GM21717 (cell line): Measurements from ENCODE around the gene AK1.

Source experiments
- ATAC-seq: cut with Tn5 transposase; IDR thresholded peaks from one replicate; pipeline ENCODE4 v1.9.1; 2021; ENCODE audit warnings: mild to moderate bottlenecking, moderate library complexity; ENCODE audit not compliant: unreplicated experiment

The AK1 gene

GRCh38 chr9:127869310-127870152 is 7.9 kb downstream of the AK1 start:
- ATAC-seq: no peak

DNA sequence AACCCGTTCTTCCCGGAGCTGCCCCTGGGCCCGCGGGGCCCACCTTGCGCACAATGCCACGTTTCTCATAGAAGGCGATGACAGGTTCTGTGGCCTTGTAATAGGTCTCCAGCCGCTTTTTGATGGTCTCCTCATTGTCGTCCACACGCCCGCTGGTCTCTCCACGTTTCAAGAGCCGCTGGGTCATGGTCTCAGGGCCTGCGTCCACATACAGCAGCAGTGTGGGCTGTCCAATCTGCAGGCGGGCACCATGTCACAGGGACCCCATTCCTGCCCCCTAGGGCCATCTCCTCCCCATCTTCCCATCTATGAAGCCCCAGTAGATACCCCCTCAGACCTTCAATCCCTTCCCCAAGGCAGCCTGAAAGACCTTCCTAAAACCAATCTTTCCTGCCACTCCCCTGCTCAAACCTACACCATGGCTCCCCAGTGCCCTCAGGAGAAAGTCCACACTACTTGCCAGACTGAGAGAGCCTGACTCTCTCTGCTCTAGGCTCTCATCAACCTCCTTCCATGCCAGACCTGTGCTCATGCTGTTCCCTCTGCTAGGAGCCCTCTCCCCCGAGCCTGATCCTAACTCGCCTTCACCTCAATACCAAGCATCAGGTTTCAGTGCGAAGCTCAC is 9.1 kb downstream of the AK1 start:
- no peak for ATAC-seq

GRCh38 chr9:127867356-127868277 is 9.9 kb downstream of the AK1 start:
- ATAC-seq: no peak

GRCh38 chr9:127866535-127866934 is 10.9 kb downstream of the AK1 start:
- ATAC-seq: no peak

DNA sequence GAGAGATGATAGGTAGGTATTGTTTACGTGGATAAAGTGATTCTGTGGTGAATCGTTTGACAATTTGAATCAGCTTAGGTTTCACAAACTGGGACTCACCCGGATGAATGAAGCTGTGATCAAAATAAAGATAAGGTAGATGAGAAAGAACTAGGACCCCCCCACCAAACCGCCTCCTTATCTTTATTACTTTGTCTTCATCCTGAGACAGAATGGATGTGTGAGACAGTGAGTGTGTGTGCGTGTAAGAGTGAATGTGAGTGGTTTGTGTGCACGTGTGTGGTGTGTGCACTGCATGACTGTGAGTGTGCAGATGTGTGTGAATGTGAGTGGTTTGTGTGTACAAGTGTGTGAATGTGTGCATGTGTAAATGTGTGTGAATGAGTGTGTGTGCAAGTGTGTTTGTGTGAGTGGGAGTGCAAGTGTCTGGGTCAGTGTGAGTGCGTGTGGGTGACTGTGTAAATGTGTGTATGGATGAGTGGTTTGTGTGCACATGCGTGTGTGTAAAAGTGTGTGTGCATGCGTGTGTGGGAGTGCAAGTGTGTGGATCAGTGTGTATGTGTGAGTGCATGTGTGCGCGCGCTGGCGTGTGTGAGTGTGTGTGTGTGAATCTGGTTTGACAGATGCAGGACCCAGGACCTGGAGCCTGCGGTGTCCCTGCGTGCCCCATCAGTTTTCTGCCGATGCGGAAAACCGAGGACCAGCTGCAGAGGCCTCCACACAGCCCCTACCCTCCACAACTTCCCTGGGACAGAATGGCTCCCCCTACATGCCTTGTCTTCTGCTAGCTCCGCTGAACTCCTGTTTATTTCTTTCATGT is 11.6 kb downstream of the AK1 start:
- ATAC-seq: no peak

- ATAC-seq: no peak
Measured at GRCh38 chr9:127863191-127863621, 14.3 kb downstream of the AK1 start.

- ATAC-seq: no peak
Measured at GRCh38 chr9:127862075-127863011, 15.1 kb downstream of the AK1 start.

DNA sequence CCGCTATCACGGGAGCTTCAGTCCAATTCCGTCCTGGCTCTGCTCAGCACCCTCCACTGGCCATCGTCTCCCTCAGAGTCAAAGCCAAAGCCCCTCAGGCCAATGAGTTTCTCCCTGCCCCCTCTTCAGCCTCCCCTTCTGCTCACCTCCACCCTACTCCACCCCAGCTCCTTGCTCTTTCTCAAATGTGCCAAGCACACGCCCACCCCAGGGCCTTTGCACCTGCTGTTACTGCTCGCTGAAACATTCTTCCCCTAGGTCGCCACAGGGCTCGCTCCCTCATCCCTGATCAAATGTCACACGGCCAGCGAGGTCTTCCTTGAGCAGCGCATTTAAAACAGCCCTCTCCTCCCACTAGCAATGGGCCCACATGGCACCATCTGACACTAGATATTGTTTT is 16.7 kb downstream of the AK1 start:
- no peak for ATAC-seq

GRCh38 chr9:127860260-127860659 is 17.2 kb downstream of the AK1 start:
- no peak for ATAC-seq

DNA sequence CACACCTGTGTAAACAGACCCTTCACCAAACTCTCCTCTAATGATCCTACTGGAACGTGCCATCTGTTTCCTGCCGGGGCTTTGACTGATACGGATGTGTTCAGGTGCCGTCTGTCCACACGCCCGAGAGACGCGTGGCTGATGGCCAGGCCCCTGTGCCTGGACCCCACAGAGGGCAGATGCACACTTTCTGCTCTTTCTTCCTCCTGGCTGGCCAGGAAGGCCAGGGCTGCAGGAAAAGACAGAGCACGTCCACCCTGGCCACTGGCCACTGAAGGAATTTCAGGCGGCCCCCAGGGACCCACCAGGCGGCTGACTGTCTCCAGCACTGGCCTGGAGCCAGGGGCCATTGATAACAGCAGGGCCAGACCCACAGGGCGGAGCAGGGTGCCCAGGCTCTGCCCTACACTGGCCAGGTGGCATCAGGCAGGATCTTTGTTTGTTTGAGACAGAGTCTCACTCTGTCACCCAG is 19.4 kb downstream of the AK1 start:
- ATAC-seq: no peak

- no peak for ATAC-seq
Measured at GRCh38 chr9:127857278-127857677, 20.2 kb downstream of the AK1 start.

DNA sequence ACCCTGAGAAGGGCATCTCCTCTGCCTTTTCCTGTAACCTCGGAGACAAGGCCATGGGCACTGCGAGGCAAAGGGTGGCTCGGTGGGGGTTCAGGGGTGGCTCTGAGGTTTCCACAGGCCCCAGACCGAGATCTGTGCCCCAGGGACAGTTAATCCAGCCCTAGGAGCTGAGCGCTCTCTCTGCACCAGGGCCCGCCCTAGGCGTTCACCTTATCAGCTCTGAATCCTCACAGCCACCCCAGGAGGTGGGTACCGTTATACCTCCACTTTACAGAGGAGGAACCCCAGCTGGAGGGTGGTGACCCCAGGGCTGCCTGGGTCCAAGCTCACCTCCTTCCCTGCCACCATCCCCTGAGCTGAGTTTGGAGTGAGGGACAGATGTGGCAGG is 20.8 kb downstream of the AK1 start:
- no peak for ATAC-seq

DNA sequence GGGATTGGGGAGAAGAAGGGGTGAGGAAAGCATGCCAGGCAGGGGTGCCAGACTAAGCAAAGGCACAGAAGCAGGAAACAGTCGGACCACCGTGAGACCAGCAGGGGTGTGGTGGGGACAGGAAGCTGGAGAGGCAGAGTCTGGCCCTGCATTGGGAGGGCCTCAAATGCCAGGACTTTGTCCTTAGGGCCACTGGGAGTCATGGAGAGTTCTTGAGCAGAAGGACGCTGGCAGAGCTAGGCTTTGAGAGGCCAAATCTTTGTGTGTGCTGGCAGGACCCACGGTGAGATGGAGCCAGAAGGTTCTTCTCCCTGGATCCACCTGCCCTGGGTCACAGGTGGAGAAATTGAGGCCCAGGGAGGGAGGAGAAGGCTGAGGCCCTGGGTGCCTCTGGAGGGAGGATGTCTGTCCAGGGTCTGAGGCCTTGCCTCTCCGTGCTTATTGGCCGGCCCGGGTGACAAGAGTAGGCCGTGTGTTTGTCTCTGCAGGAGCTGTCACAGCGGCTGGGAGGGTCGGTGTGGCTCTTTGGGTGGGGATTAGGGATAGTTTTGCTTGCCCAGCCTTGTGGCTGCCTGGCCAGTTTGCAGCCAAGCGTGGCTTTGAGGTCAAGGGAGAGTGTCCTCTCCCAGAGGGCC is 21.3 kb downstream of the AK1 start:
- no peak for ATAC-seq

DNA sequence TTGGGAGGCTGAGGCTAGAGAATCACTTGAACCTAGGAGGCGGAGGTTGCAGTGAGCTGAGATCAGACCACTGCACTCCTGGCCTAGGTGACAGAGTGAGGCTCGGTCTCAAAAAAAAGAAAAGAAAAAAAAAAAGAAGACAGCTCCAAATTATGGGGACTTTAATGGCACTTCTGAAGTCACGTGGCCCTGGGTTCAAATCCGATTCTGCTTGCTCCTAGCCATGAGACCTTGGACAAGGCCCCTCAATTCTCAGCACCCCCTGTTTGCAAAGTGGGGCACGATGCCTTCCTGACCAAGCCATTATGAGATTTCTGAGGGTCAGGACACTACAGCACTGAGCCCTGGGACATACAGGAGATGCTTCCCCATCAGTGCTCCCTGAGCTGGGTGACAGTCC is 22.0 kb downstream of the AK1 start:
- no peak for ATAC-seq

GRCh38 chr9:127854960-127855359 is 22.5 kb downstream of the AK1 start:
- ATAC-seq: no peak

GRCh38 chr9:127854184-127854806 is 23.2 kb downstream of the AK1 start, which contains the start of gene ENG:
Gene ENG (minus strand): TSS chr9:127854658. CDS start chr9:127854355, 303 bp downstream.
- no peak for ATAC-seq

- no peak for ATAC-seq
Measured at GRCh38 chr9:127853312-127854183, 23.9 kb downstream of the AK1 start.
